GM12873 (cell line): ENCODE data around the gene ROBO4.

Experiments used
- TF ChIP-seq, protein P1 (sequence below): IDR thresholded peaks from 2 replicates; pipeline ENCODE4 v1.5.1; 2012; ENCODE audit warnings: low read depth, mild to moderate bottlenecking, moderate library complexity, low read length, control low read depth; ENCODE audit not compliant: insufficient read depth; ENCODE audit errors: missing control alignments

The ROBO4 gene

DNA sequence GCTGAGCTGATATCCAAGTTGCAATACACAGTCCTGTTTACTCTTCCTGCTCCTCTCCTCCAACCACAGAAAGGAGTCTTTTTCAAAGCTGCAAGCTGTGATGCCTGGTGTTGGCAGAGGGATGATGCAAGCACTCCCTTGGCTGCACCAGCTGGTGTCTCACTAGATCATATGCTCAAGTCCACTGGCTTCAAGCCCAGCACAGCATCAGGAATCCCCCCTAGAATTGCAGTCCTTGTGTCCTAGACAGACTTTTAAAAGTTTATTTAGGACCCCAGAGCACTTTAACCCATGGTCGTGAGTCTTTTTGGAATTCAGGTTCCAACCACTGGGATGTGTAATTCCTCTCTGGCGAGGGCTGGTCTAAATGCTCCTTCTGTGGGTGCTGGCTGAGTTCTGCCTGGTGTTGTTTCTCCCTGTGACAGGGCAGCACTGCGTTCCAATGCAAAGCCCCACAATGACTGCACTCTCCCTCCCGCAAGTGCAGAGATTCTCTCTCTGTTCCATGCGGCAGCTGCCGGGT, 19.5 kb upstream of the ROBO4 start:
- TF ChIP-seq, protein P1, sequence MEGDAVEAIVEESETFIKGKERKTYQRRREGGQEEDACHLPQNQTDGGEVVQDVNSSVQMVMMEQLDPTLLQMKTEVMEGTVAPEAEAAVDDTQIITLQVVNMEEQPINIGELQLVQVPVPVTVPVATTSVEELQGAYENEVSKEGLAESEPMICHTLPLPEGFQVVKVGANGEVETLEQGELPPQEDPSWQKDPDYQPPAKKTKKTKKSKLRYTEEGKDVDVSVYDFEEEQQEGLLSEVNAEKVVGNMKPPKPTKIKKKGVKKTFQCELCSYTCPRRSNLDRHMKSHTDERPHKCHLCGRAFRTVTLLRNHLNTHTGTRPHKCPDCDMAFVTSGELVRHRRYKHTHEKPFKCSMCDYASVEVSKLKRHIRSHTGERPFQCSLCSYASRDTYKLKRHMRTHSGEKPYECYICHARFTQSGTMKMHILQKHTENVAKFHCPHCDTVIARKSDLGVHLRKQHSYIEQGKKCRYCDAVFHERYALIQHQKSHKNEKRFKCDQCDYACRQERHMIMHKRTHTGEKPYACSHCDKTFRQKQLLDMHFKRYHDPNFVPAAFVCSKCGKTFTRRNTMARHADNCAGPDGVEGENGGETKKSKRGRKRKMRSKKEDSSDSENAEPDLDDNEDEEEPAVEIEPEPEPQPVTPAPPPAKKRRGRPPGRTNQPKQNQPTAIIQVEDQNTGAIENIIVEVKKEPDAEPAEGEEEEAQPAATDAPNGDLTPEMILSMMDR = no peak

DNA sequence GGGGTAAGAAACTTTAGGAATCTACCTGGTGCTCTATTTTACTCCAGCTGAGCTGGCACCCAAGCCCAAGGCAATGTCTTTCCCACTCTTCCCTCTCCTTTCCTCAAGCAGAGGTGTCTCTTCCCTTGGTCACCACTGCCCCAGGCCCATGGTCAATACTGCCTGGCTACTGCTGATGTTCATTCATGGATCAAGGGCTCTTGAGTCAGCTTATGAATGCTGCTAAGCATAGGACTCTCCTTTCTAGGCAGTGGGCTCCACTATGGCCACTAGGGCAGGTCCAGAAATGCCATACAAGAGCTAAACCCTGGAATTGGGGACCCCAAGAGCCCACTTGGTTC, 18.7 kb upstream of the ROBO4 start:
- TF ChIP-seq, protein P1 = no peak

DNA sequence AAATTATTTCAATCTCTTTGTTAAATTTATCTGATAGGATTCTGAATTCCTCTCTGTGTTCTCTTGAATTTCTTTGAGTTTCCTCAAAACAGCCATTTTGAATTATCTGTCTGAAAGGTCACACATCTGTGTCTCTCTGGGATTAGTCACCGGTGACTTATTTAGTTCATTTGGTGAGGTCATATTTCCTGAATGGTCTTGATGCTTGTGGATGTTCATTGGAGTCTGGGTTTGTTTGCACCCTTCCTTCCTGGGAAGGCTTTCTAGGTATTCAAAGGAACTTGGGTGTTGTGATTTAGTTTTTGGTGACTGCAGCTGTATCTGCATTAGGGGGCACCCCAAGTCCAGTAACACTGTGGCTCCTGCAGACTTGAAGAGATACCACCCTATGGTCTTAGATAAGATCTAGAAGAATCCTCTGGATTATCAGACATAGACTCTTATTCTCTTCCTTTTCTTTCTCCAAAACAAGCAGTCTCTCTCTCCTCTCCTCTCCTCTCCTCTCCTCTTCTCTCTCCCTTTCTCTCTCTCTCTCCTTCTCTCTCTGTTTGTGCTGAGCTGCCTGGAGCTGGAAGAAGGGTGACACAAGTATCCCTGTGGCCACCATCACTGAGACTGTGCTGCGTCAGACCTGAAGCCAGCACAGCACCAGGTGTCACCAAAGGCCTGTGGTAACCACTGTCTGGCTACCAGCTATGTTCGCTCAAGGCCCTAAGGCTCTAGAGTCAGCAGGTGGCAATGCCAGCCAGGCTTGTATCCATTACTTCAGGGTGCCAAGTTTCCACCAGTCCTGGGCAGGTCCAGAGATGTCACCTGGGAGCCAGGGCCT, 18.1 kb upstream of the ROBO4 start:
- TF ChIP-seq, protein P1 = no peak

- TF ChIP-seq, protein P1 = no peak
Measured at GRCh38 chr11:124902616-124903015, 5.0 kb upstream of the ROBO4 start.

DNA sequence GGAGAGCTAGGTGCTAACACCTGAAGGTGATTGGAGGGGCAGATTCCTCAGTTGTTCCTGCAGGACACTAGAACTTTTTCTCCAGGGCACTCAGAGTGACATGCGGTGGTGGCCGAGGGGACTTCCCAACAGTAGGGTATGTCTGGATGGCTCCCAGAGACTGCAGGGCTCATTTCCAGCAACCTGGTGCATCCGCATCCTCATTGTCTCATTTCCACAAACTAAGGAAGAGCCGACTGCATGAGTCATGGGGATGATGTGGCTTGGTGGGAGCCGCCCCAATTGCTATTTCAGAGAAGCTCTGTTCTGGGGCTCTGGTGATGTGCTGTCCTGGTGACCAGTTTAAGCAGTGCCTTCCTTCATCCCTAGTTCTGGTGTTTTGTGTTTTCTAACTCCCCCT, 2.8 kb upstream of the ROBO4 start:
- TF ChIP-seq, protein P1 = no peak

GRCh38 chr11:124899383-124900145, 1.9 kb upstream of the ROBO4 start:
- TF ChIP-seq, protein P1 = no peak

DNA sequence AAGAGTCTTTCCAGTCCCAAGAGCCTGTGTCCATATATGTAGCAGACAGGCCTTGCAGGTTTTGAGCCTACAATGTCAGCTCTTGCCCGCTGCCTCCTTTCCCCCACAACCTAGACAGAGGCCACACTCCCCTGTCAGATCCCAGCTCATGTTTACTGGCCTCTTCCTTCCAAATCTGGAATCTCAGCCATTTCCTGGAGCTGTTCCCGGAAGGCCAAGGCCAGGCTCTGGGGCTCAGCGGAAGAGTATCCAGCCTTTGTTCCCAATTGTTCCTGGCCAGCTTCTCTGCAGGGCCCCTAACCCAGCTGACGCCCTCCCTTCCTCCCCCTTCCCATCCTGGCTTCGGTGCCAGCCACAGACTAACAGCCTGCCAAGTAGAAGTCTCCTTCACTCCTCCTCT, 1.0 kb upstream of the ROBO4 start:
- TF ChIP-seq, protein P1 = no peak
